ENCODE results near the gene CCSER2.

CCSER2 gene

GRCh38 chr10:84551437-84552120 is 223.2 kb downstream of the CCSER2 start:
- no peak for DNase-seq

DNA sequence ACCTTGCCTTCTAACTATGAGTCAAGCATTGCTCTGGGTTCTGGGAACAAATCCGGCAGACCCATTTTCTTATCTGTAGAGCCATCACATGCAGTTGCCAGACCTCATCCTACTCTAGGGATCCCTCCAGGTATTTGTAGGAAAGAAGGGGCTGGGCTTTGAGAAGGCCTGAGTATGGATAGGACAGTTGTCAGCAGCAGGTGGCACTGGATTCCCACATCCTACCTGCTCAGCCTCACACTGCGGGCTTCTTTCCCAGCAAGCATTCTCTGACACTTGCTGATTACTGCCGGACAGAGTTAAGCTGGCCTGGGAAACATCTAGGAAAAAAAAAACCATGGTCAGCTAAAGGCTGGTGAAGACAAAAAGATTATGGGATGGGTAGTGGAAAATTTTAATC is 224.1 kb downstream of the CCSER2 start:
- DNase-seq, result no peak

GRCh38 chr10:84562592-84562991 is 234.2 kb downstream of the CCSER2 start:
- DNase-seq, result no peak

- DNase-seq, result no peak
Measured at GRCh38 chr10:84563355-84563754, 235.0 kb downstream of the CCSER2 start.

GRCh38 chr10:84563868-84564267 is 235.5 kb downstream of the CCSER2 start:
- no peak for DNase-seq

- DNase-seq, result no peak
Measured at GRCh38 chr10:84565881-84566582, 237.6 kb downstream of the CCSER2 start.

DNA sequence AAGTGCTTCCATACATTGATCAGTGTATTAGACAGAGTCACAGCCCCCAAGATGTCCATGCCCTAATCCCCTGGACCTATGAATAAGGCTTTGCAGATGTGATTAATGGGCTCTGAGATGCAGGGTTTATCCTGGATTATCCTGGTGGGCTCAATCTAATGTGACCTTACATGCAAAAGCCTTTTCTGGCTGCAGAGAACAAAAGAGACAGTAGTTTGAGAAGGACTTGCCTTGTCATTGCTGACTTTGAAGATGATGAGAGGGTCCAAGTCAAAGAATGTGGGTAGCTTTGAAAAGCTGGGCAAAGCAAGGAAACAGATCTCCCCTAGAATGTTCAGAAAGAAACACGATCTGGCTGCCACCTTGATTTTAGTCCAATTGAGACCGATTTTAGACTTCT is 238.7 kb downstream of the CCSER2 start:
- DNase-seq, result no peak
